MCF 10A (cell line): ENCODE results near the gene ELL. TPM values are rescaled to one million over a fixed set of nuclear protein-coding genes. Genes with fewer than 3 reads are reported as not detected.

Source experiments
- BruUV-seq: library from RNA; stranded (reverse); fragments of 400-500 nt; replicated peaks from 2 replicates; lab custom pipeline; 2021; lab: Mats Ljungman, UMichigan
- CTCF ChIA-PET: fragments of 300-600 bp; sonication (Branson Sonifier 250); formaldehyde crosslinking; extraction: SDS; loops from one replicate; lab custom pipeline; 2021; ENCODE audit warnings: antibody characterized with exemption, inconsistent platforms; lab: Yijun Ruan, JAX
- POLR2A ChIA-PET: fragments of 300-600, 350-650 bp; sonication (Branson Sonifier 250); formaldehyde crosslinking; extraction: SDS; loops from one replicate; lab custom pipeline; 2020; ENCODE audit warnings: antibody characterized with exemption, inconsistent platforms; lab: Yijun Ruan, JAX
- DNase-seq: peaks from one replicate; pipeline ENCODE4 v3.0.0-alpha.2; 2018; ENCODE audit not compliant: unreplicated experiment
- H3K27ac Mint-ChIP-seq: one replicate; pipeline ENCODE4 v1.8.0; 2022; ENCODE audit warnings: mild to moderate bottlenecking, low read depth, mixed read lengths; ENCODE audit not compliant: unreplicated experiment
- H3K27me3 Mint-ChIP-seq: one replicate; pipeline ENCODE4 v1.8.0; 2022; ENCODE audit warnings: mixed read lengths; ENCODE audit not compliant: insufficient read depth, unreplicated experiment
- H3K36me3 Mint-ChIP-seq: one replicate; pipeline ENCODE4 v1.8.0; 2022; ENCODE audit warnings: mild to moderate bottlenecking, moderate library complexity, mixed read lengths; ENCODE audit not compliant: insufficient read depth, unreplicated experiment
- H3K4me1 Mint-ChIP-seq: one replicate; pipeline ENCODE4 v1.8.0; 2022; ENCODE audit warnings: mixed read lengths; ENCODE audit not compliant: insufficient read depth, unreplicated experiment
- H3K4me3 Mint-ChIP-seq: one replicate; pipeline ENCODE4 v1.8.0; 2022; ENCODE audit warnings: mild to moderate bottlenecking, moderate library complexity, mixed read lengths; ENCODE audit not compliant: unreplicated experiment
- H3K9me3 Mint-ChIP-seq: one replicate; pipeline ENCODE4 v1.8.0; 2022; ENCODE audit warnings: mixed read lengths; ENCODE audit not compliant: unreplicated experiment
- intact Hi-C: fragments of 100-400 bp; cut with micrococcal nuclease; formaldehyde crosslinking; loops from 2 replicates; pipeline ENCODE4 v1.14.1; 2022
- total RNA-seq: library from RNA; stranded (reverse); gene quantifications from 2 replicates; pipeline ENCODE4 v1.2.3, GENCODE V29; 2022
- TF ChIP-seq, protein P1 (sequence below): fragments of 200-600 bp; IDR thresholded peaks from one replicate; pipeline ENCODE4 v1.8.0; 2022; ENCODE audit warnings: antibody characterized with exemption, mild to moderate bottlenecking; ENCODE audit not compliant: unreplicated experiment

ELL gene
- total RNA-seq, 1 experiment from 2014 or later: 22.4 TPM

GRCh38 chr19:18476507-18477041, 45.3 kb downstream of the ELL start:
- no TSS peak for BruUV-seq
- TF ChIP-seq, protein P1, sequence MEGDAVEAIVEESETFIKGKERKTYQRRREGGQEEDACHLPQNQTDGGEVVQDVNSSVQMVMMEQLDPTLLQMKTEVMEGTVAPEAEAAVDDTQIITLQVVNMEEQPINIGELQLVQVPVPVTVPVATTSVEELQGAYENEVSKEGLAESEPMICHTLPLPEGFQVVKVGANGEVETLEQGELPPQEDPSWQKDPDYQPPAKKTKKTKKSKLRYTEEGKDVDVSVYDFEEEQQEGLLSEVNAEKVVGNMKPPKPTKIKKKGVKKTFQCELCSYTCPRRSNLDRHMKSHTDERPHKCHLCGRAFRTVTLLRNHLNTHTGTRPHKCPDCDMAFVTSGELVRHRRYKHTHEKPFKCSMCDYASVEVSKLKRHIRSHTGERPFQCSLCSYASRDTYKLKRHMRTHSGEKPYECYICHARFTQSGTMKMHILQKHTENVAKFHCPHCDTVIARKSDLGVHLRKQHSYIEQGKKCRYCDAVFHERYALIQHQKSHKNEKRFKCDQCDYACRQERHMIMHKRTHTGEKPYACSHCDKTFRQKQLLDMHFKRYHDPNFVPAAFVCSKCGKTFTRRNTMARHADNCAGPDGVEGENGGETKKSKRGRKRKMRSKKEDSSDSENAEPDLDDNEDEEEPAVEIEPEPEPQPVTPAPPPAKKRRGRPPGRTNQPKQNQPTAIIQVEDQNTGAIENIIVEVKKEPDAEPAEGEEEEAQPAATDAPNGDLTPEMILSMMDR: no peak
- Mint-ChIP-seq H3K4me1 (peaks cover 34% of the 10 kb centered on the region), H3K27ac (no peak overlapping the region), H3K36me3 (peaks cover 6% of the 10 kb centered on the region), H3K27me3 (no peaks in the 10 kb centered on the region), H3K9me3 (no peaks in the 10 kb centered on the region), H3K4me3 (no peak overlapping the region)
- ChIA-PET CTCF (interaction anchor here (1.0 kb wide), 1 partner anchor 43 kb away, joined by 4 read pairs; no protein-coding TSS in a partner anchor), POLR2A (no interaction called here)
- DNase-seq: no peak
- intact Hi-C loops: loop anchor here (10.0 kb wide), 1 partner anchor 198 kb away; no protein-coding TSS in a partner anchor

- DNase-seq: no peak
- Mint-ChIP-seq H3K27me3 (no peaks in the 10 kb centered on the region), H3K4me3 (no peak overlapping the region), H3K9me3 (no peaks in the 10 kb centered on the region), H3K27ac (no peak overlapping the region), H3K36me3 (peaks cover 6% of the 10 kb centered on the region), H3K4me1 (peaks cover 34% of the 10 kb centered on the region)
- CTCF ChIA-PET: interaction anchor here (1.0 kb wide), 1 partner anchor 44 kb away, joined by 4 read pairs; no protein-coding TSS in a partner anchor
- TF ChIP-seq, protein P1: no peak
- POLR2A ChIA-PET: no interaction called here
- intact Hi-C loops: loop anchor here (10.0 kb wide), 1 partner anchor 199 kb away; no protein-coding TSS in a partner anchor
- BruUV-seq: no TSS peak
These were observed 46.0 kb downstream of the ELL start for GRCh38 chr19:18475762-18476331.

DNA sequence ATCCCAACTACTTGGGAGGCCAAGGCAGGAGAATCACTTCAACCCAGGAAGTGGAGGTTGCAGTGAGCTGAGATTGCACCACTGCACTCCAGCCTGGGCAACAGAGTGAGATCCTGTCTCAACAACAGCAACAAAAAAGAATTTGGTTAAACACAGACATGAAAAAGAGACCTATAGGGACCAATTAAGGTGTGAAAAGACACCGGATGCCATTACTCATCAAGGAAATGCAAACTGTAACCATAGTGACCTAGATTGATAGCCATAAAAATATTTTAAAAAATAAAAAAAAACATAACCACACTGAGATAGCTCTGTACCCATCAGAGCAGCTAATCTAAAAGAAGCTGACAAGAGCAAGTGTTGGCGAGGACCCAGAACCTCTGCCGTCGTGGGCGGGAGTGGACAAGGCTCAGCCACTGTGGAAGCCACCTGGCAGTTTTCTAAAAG, 46.8 kb downstream of the ELL start:
- CTCF ChIA-PET: interaction anchor here (0.7 to 1.2 kb wide), 2 partner anchors 45 to 113 kb away, joined by 3 to 5 read pairs; partner anchors contain the start of gene REX1BD
- intact Hi-C loops: loop anchor here (10.0 kb wide), 1 partner anchor 200 kb away; no protein-coding TSS in a partner anchor
- H3K27me3 Mint-ChIP-seq: no peaks in the 10 kb centered on the region
- DNase-seq: no peak
- no peak overlapping the region for H3K27ac Mint-ChIP-seq
- no peak overlapping the region for H3K4me3 Mint-ChIP-seq
- no peaks in the 10 kb centered on the region for H3K9me3 Mint-ChIP-seq
- TF ChIP-seq, protein P1: no peak
- no TSS peak for BruUV-seq
- peaks cover 29% of the 10 kb centered on the region for H3K4me1 Mint-ChIP-seq
- peaks cover 6% of the 10 kb centered on the region for H3K36me3 Mint-ChIP-seq
- POLR2A ChIA-PET: no interaction called here

- no peak overlapping the region for H3K27ac Mint-ChIP-seq
- no TSS peak for BruUV-seq
- no peak overlapping the region for H3K4me3 Mint-ChIP-seq
- intact Hi-C loops: loop anchor here (10.0 kb wide), 1 partner anchor 200 kb away; no protein-coding TSS in a partner anchor
- no peak for DNase-seq
- CTCF ChIA-PET: interaction anchor here (0.6 to 1.6 kb wide), 6 partner anchors 8 to 372 kb away, joined by 3 to 7 read pairs (median 4); partner anchors contain the start of gene REX1BD
- peaks cover 6% of the 10 kb centered on the region for H3K36me3 Mint-ChIP-seq
- H3K27me3 Mint-ChIP-seq: no peaks in the 10 kb centered on the region
- POLR2A ChIA-PET: interaction anchor here (1.5 kb wide), 1 partner anchor 97 kb away, joined by 4 read pairs; the partner anchor contains the start of gene UBA52
- no peaks in the 10 kb centered on the region for H3K9me3 Mint-ChIP-seq
- H3K4me1 Mint-ChIP-seq: peaks cover 24% of the 10 kb centered on the region
- TF ChIP-seq, protein P1: no peak
These were observed 47.4 kb downstream of the ELL start for GRCh38 chr19:18474366-18474887.
